HG02840 (cell line): ENCODE measurements around the gene SKAP1.

Experiments used
- ATAC-seq: cut with Tn5 transposase; IDR thresholded peaks from one replicate; pipeline ENCODE4 v1.9.1; 2021; ENCODE audit warnings: mild to moderate bottlenecking, moderate library complexity, moderate number of reproducible peaks; ENCODE audit not compliant: unreplicated experiment, low FRiP score

Gene SKAP1

GRCh38 chr17:48429638-48430586 lies at the start of gene SKAP1:
Gene SKAP1 (minus strand): TSS chr17:48430214.
- no peak for ATAC-seq

- ATAC-seq: no peak
These were observed 49.0 kb upstream of the SKAP1 start for GRCh38 chr17:48479014-48479402.

- ATAC-seq: peak; percentile 76
These were observed 48.4 kb upstream of the SKAP1 start for GRCh38 chr17:48478224-48479013.

- no peak for ATAC-seq
These were observed 47.2 kb upstream of the SKAP1 start for GRCh38 chr17:48477221-48477620.

GRCh38 chr17:48472411-48473281 lies 42.6 kb upstream of the SKAP1 start:
- no peak for ATAC-seq

GRCh38 chr17:48471817-48472410 lies 41.9 kb upstream of the SKAP1 start:
- ATAC-seq: no peak

GRCh38 chr17:48470388-48471034 lies 40.5 kb upstream of the SKAP1 start:
- no peak for ATAC-seq

GRCh38 chr17:48469227-48469626 lies 39.2 kb upstream of the SKAP1 start:
- no peak for ATAC-seq

- no peak for ATAC-seq
These were observed 38.3 kb upstream of the SKAP1 start for GRCh38 chr17:48468299-48468698.

- no peak for ATAC-seq
These were observed 35.9 kb upstream of the SKAP1 start for GRCh38 chr17:48465884-48466283.

GRCh38 chr17:48463526-48463925 lies 33.5 kb upstream of the SKAP1 start:
- no peak for ATAC-seq

GRCh38 chr17:48462946-48463345 lies 32.9 kb upstream of the SKAP1 start:
- ATAC-seq: no peak

- ATAC-seq: no peak
These were observed 30.0 kb upstream of the SKAP1 start for GRCh38 chr17:48460052-48460451.

GRCh38 chr17:48459070-48459844 lies 29.2 kb upstream of the SKAP1 start:
- no peak for ATAC-seq

- no peak for ATAC-seq
These were observed 27.2 kb upstream of the SKAP1 start for GRCh38 chr17:48457080-48457836.

- no peak for ATAC-seq
These were observed 26.6 kb upstream of the SKAP1 start for GRCh38 chr17:48456589-48456988.

- no peak for ATAC-seq
These were observed 25.8 kb upstream of the SKAP1 start for GRCh38 chr17:48455791-48456190.

GRCh38 chr17:48453447-48453846 lies 23.4 kb upstream of the SKAP1 start:
- no peak for ATAC-seq
